Measurements from ENCODE around the gene ZNF527. TPM values are rescaled to one million over a fixed set of nuclear protein-coding genes. Genes with fewer than 3 reads are reported as not detected.
A peak's percentile ranks its signal among the peaks of the same experiment; 100 is the strongest.

ZNF527 gene
- 7.1 and 8.6 TPM in 2 replicates for total RNA-seq (ENCODE audit: low replicate concordance)

DNA sequence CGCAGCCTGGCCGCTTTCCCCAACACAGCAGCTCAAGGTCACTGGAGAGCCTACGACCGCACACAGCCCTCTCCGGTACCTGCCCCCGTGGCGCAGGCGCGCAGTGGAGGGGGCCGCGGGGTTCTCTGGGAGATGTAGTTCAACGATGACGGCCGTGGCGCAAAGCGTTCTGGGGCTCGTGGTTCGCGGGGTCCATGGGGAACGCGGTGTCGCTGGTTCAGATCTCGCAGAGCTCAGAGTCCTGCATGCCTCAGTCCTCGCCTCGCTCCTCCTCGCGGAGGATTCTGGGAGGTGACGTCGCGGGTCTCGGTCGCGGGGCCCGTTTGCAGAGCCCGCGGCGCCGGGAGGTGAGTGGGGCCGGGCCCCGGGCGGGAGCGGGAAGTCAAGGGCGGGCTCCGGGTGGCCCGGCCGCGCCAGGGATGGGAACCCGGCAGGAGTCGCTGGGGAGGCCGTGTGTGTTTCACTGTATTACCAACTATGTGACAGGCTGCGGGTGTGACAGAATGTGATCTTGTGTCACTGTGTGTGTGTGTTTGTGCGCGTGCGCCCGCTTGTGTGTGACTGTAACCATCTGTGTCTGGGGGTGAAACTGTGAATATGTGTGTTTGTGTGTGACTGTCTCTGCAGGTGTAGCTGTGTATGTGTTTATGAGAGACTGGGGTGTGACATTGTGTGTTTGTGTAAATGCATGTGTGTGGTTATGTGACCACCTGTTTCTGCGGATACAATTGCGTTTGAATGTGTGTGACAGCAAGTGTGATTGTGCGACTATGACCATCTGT, at the start of gene ZNF527:
Gene ZNF527, plus strand, starts transcription at position 220 of the 782 bp plus-strand sequence. CDS start 3,100 bp downstream, outside the sequence.
- Histone ChIP-seq H3K79me2 (ENCODE audit: low read depth) (no peaks in the 10 kb centered on the region), H3K4me3 (peak within 1 kb of the TSS; percentile 72), H3K36me3 (peaks cover 4% of the 10 kb centered on the region), H3F3A (ENCODE audit: low read depth) (no peaks in the 10 kb centered on the region), H4K20me1 (ENCODE audit: low read depth) (no peaks in the 10 kb centered on the region), H2AFZ (replicated peaks) (peak within 1 kb of the TSS; percentile 92), H3K27ac (no peak within 1 kb of the TSS), H3K27me3 (no peaks in the 10 kb centered on the region), H3K4me2 (peak within 1 kb of the TSS; percentile 73), H3K9ac (peak within 1 kb of the TSS; percentile 38), H3K4me1 (no peaks in the 10 kb centered on the region), H3K9me3 (ENCODE audit: low read depth) (no peaks in the 10 kb centered on the region)
- Mint-ChIP-seq H3K27me3 (ENCODE audit: insufficient read depth, low read depth) (peaks cover 5% of the 10 kb centered on the region), H3K9me3 (peaks cover 31% of the 10 kb centered on the region), H3K27ac (peak within 1 kb of the TSS; percentile 72), H3K4me3 (peak within 1 kb of the TSS; percentile 90), H3K4me1 (peaks cover 6% of the 10 kb centered on the region), H3K36me3 (peaks cover 17% of the 10 kb centered on the region)
- DNase-seq (ENCODE audit: low spot score) = peak; percentile 97
- TF ChIP-seq, protein P1, sequence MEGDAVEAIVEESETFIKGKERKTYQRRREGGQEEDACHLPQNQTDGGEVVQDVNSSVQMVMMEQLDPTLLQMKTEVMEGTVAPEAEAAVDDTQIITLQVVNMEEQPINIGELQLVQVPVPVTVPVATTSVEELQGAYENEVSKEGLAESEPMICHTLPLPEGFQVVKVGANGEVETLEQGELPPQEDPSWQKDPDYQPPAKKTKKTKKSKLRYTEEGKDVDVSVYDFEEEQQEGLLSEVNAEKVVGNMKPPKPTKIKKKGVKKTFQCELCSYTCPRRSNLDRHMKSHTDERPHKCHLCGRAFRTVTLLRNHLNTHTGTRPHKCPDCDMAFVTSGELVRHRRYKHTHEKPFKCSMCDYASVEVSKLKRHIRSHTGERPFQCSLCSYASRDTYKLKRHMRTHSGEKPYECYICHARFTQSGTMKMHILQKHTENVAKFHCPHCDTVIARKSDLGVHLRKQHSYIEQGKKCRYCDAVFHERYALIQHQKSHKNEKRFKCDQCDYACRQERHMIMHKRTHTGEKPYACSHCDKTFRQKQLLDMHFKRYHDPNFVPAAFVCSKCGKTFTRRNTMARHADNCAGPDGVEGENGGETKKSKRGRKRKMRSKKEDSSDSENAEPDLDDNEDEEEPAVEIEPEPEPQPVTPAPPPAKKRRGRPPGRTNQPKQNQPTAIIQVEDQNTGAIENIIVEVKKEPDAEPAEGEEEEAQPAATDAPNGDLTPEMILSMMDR (IDR thresholded peaks at IDR 0.05) = no peak
- TF ChIP-seq EZH2 (IDR thresholded peaks at IDR 0.05) = no peak
- no peak for TF ChIP-seq EZH2phosphoT487 (IDR thresholded peaks at IDR 0.05)

DNA sequence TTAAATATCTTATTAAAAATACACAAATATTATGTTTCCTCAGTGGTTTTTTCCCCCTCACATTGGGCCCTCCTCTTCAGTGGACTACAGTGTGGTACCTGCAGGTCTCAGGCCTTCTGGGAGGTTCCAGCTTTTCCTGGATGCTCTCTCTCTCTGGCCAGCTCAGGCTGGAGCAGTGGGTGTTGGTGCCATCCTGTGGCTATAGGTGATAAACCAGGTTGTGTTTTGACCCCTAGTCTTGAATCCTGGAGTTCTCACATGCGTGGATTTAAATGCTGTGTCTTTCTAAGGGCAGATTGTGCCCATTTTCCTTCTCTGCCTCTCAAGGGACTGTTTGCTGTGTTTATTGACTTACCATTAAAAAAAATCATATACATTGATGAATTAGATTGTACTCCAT, 41.2 kb upstream of the ZNF527 start:
- peaks cover 36% of the 10 kb centered on the region for H3K9me3 Mint-ChIP-seq
- H3K4me3 ChIP-seq = no peak overlapping the region
- H3K4me3 Mint-ChIP-seq = no peak overlapping the region
- no peak overlapping the region for H2AFZ ChIP-seq (replicated peaks)
- H3F3A ChIP-seq (ENCODE audit: low read depth) = no peaks in the 10 kb centered on the region
- H3K36me3 ChIP-seq = no peaks in the 10 kb centered on the region
- H3K4me2 ChIP-seq = no peak overlapping the region
- H3K36me3 Mint-ChIP-seq = peaks cover 65% of the 10 kb centered on the region
- no peaks in the 10 kb centered on the region for H3K4me1 ChIP-seq
- peaks cover 2% of the 10 kb centered on the region for H3K79me2 ChIP-seq (ENCODE audit: low read depth)
- no peak overlapping the region for H3K27ac ChIP-seq
- H3K27me3 ChIP-seq = no peaks in the 10 kb centered on the region
- H3K9me3 ChIP-seq (ENCODE audit: low read depth) = no peaks in the 10 kb centered on the region
- H3K4me1 Mint-ChIP-seq = peaks cover 3% of the 10 kb centered on the region
- peaks cover 6% of the 10 kb centered on the region for H3K27me3 Mint-ChIP-seq (ENCODE audit: insufficient read depth, low read depth)
- H3K9ac ChIP-seq = no peak overlapping the region
- H3K27ac Mint-ChIP-seq = no peak overlapping the region
- DNase-seq (ENCODE audit: low spot score) = peak; percentile 25
- no peaks in the 10 kb centered on the region for H4K20me1 ChIP-seq (ENCODE audit: low read depth)
- no peak for TF ChIP-seq EZH2phosphoT487 (IDR thresholded peaks at IDR 0.05)
- TF ChIP-seq, protein P1 (IDR thresholded peaks at IDR 0.05) = peak; percentile 48

DNA sequence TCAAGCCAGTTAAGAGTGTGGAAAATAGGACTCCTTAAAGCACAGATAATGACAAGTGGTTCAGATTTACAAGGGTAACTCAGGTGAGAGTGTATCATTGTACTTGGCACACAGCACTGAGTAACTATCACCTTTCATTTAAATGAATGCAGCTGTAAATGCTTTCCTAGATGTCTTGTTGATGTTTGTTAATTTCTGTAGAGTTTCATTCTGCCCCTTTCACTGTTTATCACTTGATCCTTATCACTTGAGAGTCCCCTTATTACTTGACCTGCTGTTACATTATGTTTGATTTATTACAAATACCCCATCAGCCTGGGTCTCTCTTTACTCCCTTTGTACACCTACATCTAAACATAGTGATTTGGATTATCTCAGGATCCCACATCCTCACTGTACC, 38.1 kb upstream of the ZNF527 start:
- Histone ChIP-seq H4K20me1 (ENCODE audit: low read depth) (no peaks in the 10 kb centered on the region), H3K36me3 (no peaks in the 10 kb centered on the region), H3K4me3 (no peak overlapping the region), H2AFZ (replicated peaks) (no peak overlapping the region), H3F3A (ENCODE audit: low read depth) (no peaks in the 10 kb centered on the region), H3K4me1 (no peaks in the 10 kb centered on the region), H3K4me2 (no peak overlapping the region), H3K9me3 (ENCODE audit: low read depth) (no peaks in the 10 kb centered on the region), H3K9ac (no peak overlapping the region), H3K27ac (no peak overlapping the region), H3K79me2 (ENCODE audit: low read depth) (peaks cover 33% of the 10 kb centered on the region), H3K27me3 (no peaks in the 10 kb centered on the region)
- Mint-ChIP-seq H3K4me3 (no peak overlapping the region), H3K27me3 (ENCODE audit: insufficient read depth, low read depth) (peaks cover 8% of the 10 kb centered on the region), H3K9me3 (peaks cover 44% of the 10 kb centered on the region), H3K27ac (no peak overlapping the region), H3K4me1 (peaks cover 11% of the 10 kb centered on the region), H3K36me3 (peaks cover 71% of the 10 kb centered on the region)
- TF ChIP-seq, protein P1 (IDR thresholded peaks at IDR 0.05) = no peak
- TF ChIP-seq EZH2phosphoT487 (IDR thresholded peaks at IDR 0.05) = no peak
- TF ChIP-seq EZH2 (IDR thresholded peaks at IDR 0.05) = no peak
- no peak for DNase-seq (ENCODE audit: low spot score)
